HepG2 (cell line): Measurements from ENCODE around the gene PMFBP1. TPM values are rescaled to one million over a fixed set of nuclear protein-coding genes. Genes with fewer than 3 reads are reported as not detected.

Experiments
- FOXA3 ChIP-seq: IDR thresholded peaks from 2 replicates; pipeline ENCODE4 v1.6.1; 2016; ENCODE audit warnings: missing genetic modification reagents, missing compliant biosample characterization
- NCOA2 ChIP-seq: sonication (generic); formaldehyde crosslinking; IDR thresholded peaks from 2 replicates; pipeline ENCODE4 v1.8.0; 2022; ENCODE audit warnings: inconsistent platforms
- RARA ChIP-seq: IDR thresholded peaks from 2 replicates; pipeline ENCODE4 v1.6.1; 2016; ENCODE audit warnings: missing genetic modification reagents, missing compliant biosample characterization
- RARG ChIP-seq: sonication (generic); formaldehyde crosslinking; IDR thresholded peaks from 2 replicates; pipeline ENCODE4 v1.4.0; 2020; ENCODE audit warnings: low read depth, mild to moderate bottlenecking, missing genetic modification reagents
- RCOR2 ChIP-seq: IDR thresholded peaks from 2 replicates; pipeline ENCODE4 v1.6.1; 2016; ENCODE audit warnings: missing biosample characterization, missing genetic modification reagents
- TCF12 ChIP-seq, 2 experiments: fragments of 450-650 bp in 1 of 2; sonication (generic) in 1 of 2; formaldehyde crosslinking in 1 of 2; IDR thresholded peaks; 2 replicates each; pipeline versions ENCODE4 v1.6.1 to v1.8.0; 2017 to 2022; ENCODE audit warnings: antibody characterized with exemption in 1 of 2, mild to moderate bottlenecking in 1 of 2, missing genetic modification reagents in 1 of 2, moderate library complexity in 1 of 2
- ZNF614 ChIP-seq: IDR thresholded peaks from 2 replicates; pipeline ENCODE4 v1.6.1; 2018; ENCODE audit warnings: missing biosample characterization, missing genetic modification reagents, inconsistent platforms, borderline replicate concordance
- ZSCAN20 ChIP-seq: sonication (generic); formaldehyde crosslinking; IDR thresholded peaks from 2 replicates; pipeline ENCODE4 v1.4.0; 2020; ENCODE audit warnings: missing genetic modification reagents, mild to moderate bottlenecking, borderline replicate concordance
- polyA plus RNA-seq, 8 experiments: library from polyadenylated mRNA; depleted of rRNA in 3 of 8; stranded (reverse) in 7 of 8; unstranded in 1 of 8; fragments of >200 nt; fragmentation: Illumina TruSeq in 4 of 8; extraction: Trizol in 4 of 8; gene quantifications; 2 replicates each; pipeline versions ENCODE4 v1.2.1 to v1.2.3, GENCODE V29; 2011 to 2016; ENCODE audit warnings: low read depth in 4 of 8, missing spikeins in 1 of 8, mixed read lengths in 1 of 8; ENCODE audit not compliant: insufficient read depth in 1 of 8
- total RNA-seq, 5 experiments: library from RNA; depleted of rRNA; stranded (reverse); fragments of >200 nt; fragmentation: Illumina TruSeq; extraction: Trizol; gene quantifications; 2 replicates each; pipeline ENCODE4 v1.2.3, GENCODE V29; 2016; ENCODE audit warnings: low read depth in 1 of 5
- TF ChIP-seq, protein P1 (sequence below): sonication (generic); formaldehyde crosslinking; IDR thresholded peaks from 2 replicates; pipeline ENCODE4 v1.5.1; 2020; ENCODE audit warnings: mild to moderate bottlenecking, missing genetic modification reagents, moderate library complexity
- TF ChIP-seq, protein P2 (sequence below): sonication (generic); formaldehyde crosslinking; conservative IDR thresholded peaks from 2 replicates; pipeline ENCODE4 v1.4.0; 2020; ENCODE audit warnings: mild to moderate bottlenecking, missing genetic modification reagents, moderate library complexity
- TF ChIP-seq, protein P3 (sequence below): IDR thresholded peaks from 2 replicates; pipeline ENCODE4 v1.6.1; 2016; ENCODE audit warnings: missing compliant biosample characterization, missing genetic modification reagents, borderline replicate concordance

PMFBP1 gene
- total and polyA plus RNA-seq, 2 of the 13 experiments (the other 11 are each of a cell fraction or from before 2014, with no cell fraction given) = 1.9 to 3.8 TPM

DNA sequence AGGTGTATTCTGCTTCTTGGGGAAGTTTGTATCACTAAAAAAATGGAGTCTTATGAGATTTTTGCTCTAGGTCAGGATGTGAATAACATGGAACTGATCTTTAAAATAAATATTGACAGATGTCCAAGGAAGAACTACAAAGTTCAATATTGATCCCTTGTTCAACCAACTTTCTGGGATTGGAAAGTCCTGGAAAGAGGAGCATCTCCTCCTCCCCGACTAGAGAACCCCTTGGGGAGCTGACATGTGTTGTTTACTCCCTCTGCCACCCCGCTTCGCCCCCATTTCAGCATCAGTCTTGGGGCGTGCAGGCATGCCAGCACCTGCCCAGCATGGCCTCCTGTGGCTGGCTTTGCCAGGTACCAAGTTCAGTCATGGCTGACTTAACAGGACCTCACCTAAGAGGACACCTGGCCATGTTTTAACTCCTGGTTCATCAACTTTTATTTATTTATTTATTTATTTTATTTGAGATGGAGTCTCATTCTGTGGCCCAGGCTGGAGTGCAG lies 33.8 kb downstream of the PMFBP1 start (continued):
- TF ChIP-seq, protein P1, sequence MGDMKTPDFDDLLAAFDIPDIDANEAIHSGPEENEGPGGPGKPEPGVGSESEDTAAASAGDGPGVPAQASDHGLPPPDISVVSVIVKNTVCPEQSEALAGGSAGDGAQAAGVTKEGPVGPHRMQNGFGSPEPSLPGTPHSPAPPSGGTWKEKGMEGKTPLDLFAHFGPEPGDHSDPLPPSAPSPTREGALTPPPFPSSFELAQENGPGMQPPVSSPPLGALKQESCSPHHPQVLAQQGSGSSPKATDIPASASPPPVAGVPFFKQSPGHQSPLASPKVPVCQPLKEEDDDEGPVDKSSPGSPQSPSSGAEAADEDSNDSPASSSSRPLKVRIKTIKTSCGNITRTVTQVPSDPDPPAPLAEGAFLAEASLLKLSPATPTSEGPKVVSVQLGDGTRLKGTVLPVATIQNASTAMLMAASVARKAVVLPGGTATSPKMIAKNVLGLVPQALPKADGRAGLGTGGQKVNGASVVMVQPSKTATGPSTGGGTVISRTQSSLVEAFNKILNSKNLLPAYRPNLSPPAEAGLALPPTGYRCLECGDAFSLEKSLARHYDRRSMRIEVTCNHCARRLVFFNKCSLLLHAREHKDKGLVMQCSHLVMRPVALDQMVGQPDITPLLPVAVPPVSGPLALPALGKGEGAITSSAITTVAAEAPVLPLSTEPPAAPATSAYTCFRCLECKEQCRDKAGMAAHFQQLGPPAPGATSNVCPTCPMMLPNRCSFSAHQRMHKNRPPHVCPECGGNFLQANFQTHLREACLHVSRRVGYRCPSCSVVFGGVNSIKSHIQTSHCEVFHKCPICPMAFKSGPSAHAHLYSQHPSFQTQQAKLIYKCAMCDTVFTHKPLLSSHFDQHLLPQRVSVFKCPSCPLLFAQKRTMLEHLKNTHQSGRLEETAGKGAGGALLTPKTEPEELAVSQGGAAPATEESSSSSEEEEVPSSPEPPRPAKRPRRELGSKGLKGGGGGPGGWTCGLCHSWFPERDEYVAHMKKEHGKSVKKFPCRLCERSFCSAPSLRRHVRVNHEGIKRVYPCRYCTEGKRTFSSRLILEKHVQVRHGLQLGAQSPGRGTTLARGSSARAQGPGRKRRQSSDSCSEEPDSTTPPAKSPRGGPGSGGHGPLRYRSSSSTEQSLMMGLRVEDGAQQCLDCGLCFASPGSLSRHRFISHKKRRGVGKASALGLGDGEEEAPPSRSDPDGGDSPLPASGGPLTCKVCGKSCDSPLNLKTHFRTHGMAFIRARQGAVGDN (CRISPR knock-in tag) = peak; percentile 16; the same call in 1 of the 2 replicates
- no peak for TF ChIP-seq TCF12 (IDR thresholded peaks at IDR 0.05)
- no peak for TF ChIP-seq TCF12 (CRISPR knock-in tag; IDR thresholded peaks at IDR 0.05)
- TF ChIP-seq RCOR2 (CRISPR knock-in tag) = 0 out of 2 replicates have a peak, but pooled peaks have one; percentile 18
- no peak for TF ChIP-seq ZSCAN20
- TF ChIP-seq FOXA3 (CRISPR knock-in tag) = peak; percentile 74
- TF ChIP-seq, protein P2, sequence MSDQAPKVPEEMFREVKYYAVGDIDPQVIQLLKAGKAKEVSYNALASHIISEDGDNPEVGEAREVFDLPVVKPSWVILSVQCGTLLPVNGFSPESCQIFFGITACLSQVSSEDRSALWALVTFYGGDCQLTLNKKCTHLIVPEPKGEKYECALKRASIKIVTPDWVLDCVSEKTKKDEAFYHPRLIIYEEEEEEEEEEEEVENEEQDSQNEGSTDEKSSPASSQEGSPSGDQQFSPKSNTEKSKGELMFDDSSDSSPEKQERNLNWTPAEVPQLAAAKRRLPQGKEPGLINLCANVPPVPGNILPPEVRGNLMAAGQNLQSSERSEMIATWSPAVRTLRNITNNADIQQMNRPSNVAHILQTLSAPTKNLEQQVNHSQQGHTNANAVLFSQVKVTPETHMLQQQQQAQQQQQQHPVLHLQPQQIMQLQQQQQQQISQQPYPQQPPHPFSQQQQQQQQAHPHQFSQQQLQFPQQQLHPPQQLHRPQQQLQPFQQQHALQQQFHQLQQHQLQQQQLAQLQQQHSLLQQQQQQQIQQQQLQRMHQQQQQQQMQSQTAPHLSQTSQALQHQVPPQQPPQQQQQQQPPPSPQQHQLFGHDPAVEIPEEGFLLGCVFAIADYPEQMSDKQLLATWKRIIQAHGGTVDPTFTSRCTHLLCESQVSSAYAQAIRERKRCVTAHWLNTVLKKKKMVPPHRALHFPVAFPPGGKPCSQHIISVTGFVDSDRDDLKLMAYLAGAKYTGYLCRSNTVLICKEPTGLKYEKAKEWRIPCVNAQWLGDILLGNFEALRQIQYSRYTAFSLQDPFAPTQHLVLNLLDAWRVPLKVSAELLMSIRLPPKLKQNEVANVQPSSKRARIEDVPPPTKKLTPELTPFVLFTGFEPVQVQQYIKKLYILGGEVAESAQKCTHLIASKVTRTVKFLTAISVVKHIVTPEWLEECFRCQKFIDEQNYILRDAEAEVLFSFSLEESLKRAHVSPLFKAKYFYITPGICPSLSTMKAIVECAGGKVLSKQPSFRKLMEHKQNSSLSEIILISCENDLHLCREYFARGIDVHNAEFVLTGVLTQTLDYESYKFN = peak; percentile 81
- no peak for TF ChIP-seq ZNF614
- TF ChIP-seq RARG = no peak
- TF ChIP-seq NCOA2 (CRISPR knock-in tag) = peak; percentile 45; the same call in 1 of the 2 replicates
- TF ChIP-seq RARA (CRISPR knock-in tag) = peak; percentile 62
- TF ChIP-seq, protein P3, sequence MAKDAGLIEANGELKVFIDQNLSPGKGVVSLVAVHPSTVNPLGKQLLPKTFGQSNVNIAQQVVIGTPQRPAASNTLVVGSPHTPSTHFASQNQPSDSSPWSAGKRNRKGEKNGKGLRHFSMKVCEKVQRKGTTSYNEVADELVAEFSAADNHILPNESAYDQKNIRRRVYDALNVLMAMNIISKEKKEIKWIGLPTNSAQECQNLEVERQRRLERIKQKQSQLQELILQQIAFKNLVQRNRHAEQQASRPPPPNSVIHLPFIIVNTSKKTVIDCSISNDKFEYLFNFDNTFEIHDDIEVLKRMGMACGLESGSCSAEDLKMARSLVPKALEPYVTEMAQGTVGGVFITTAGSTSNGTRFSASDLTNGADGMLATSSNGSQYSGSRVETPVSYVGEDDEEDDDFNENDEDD (CRISPR knock-in tag) = no peak
